ENCODE data around the gene RAB11FIP3.

The RAB11FIP3 gene

DNA sequence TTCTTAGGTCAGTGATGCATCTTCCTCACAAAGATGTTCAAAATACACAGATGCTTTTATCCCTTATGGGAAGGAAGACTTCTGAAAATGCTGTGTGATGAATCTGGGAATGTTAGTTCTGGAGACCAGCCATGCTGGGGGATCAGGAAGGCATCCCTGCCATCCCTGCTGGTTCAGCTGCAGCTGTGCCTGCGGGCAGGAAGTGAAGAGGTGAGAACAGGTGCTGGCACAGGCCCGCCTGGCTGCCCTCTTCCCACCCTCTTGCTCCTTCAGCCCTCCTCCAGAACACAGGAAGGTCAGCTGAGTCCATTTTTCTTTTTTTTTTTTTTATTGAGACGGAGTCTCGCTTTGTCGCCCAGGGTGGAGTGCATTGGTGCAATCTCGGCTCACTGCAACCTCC lies 15.2 kb downstream of the RAB11FIP3 start:
- no peaks in the 10 kb centered on the region for H3K9me3 ChIP-seq (replicated peaks; ENCODE audit: low read length)
- H3K4me2 ChIP-seq (ENCODE audit: low read length): peak overlapping the region; percentile 19
- H3K4me3 ChIP-seq (ENCODE audit: low read length): no peak overlapping the region
- no peaks in the 10 kb centered on the region for H3K36me3 ChIP-seq (ENCODE audit: insufficient read depth, low read length)
- H3K9ac ChIP-seq (ENCODE audit: low read depth, low read length): no peak overlapping the region
- no peaks in the 10 kb centered on the region for H3K27me3 ChIP-seq (ENCODE audit: control insufficient read depth, insufficient read depth, low read length)
- peaks cover 25% of the 10 kb centered on the region for H3K4me1 ChIP-seq (ENCODE audit: control insufficient read depth, insufficient read depth, low read length)

DNA sequence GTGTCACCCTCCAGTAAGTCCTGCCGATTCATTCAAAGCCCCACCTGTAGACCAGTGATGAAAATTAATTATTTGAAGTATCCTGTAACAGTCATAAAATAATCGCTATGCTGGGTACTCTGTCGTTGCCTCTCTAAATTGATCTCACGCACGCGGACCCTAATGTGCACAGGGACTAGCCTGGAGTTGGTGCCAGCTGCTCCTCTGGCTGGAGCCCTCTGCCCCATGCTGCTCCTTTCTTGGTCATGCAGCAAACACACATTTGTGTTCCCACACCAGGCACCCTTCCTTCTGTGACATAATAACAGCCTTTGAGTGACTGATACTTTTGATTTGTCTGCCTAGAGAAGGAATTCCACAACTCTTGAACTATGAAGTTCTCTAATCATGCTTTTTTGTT lies 16.0 kb downstream of the RAB11FIP3 start:
- Histone ChIP-seq H3K9me3 (replicated peaks; ENCODE audit: low read length) (no peaks in the 10 kb centered on the region), H3K27me3 (ENCODE audit: control insufficient read depth, insufficient read depth, low read length) (no peaks in the 10 kb centered on the region), H3K9ac (ENCODE audit: low read depth, low read length) (no peak overlapping the region), H3K4me2 (ENCODE audit: low read length) (no peak overlapping the region), H3K4me1 (ENCODE audit: control insufficient read depth, insufficient read depth, low read length) (peaks cover 19% of the 10 kb centered on the region), H3K36me3 (ENCODE audit: insufficient read depth, low read length) (no peaks in the 10 kb centered on the region), H3K4me3 (ENCODE audit: low read length) (no peak overlapping the region)

DNA sequence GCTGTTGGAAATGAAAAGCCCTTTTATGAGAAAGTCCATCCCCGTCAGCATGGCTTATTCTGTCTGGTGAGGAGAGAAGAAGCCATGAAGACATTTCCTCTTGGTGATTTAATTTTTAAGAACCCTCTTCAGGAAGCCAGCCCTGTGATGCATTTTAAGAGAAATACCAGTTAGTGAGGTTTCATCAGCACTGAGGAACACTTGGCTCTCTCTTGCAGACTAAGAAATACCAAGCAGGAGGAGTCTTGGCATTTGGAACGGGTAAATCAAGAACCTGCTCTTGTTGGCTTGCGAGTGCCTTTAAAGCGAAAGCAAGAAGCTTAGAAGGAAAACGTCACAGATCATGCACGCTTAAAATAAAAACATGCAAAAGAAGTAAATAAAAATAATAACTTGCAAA lies 17.5 kb downstream of the RAB11FIP3 start:
- H3K4me1 ChIP-seq (ENCODE audit: control insufficient read depth, insufficient read depth, low read length): peaks cover 19% of the 10 kb centered on the region
- no peak overlapping the region for H3K4me3 ChIP-seq (ENCODE audit: low read length)
- no peak overlapping the region for H3K9ac ChIP-seq (ENCODE audit: low read depth, low read length)
- no peaks in the 10 kb centered on the region for H3K27me3 ChIP-seq (ENCODE audit: control insufficient read depth, insufficient read depth, low read length)
- H3K9me3 ChIP-seq (replicated peaks; ENCODE audit: low read length): no peaks in the 10 kb centered on the region
- H3K36me3 ChIP-seq (ENCODE audit: insufficient read depth, low read length): no peaks in the 10 kb centered on the region
- H3K4me2 ChIP-seq (ENCODE audit: low read length): peak overlapping the region; percentile 2

DNA sequence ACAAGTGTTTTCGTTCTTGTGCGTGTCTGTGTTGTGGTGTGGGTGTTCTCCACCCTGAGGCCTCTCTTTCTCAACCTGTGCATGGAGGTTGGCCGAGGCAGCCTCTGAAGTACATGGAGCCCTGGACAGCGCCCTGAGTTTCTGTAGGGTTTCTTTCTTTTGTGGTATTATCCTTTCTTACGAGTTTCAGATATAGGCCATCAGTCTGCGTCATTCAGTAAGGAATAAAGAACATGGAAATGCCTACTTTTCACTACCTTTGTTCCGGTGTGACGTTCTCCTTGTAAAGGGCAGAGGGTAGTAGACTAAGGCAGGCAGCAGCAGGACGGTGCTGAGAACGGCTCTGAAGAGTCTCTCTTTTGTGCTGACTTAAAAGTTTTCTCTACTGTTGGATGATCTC lies 18.6 kb downstream of the RAB11FIP3 start:
- Histone ChIP-seq H3K27me3 (ENCODE audit: control insufficient read depth, insufficient read depth, low read length) (no peaks in the 10 kb centered on the region), H3K9ac (ENCODE audit: low read depth, low read length) (no peak overlapping the region), H3K4me1 (ENCODE audit: control insufficient read depth, insufficient read depth, low read length) (peaks cover 19% of the 10 kb centered on the region), H3K4me2 (ENCODE audit: low read length) (no peak overlapping the region), H3K9me3 (replicated peaks; ENCODE audit: low read length) (no peaks in the 10 kb centered on the region), H3K36me3 (ENCODE audit: insufficient read depth, low read length) (no peaks in the 10 kb centered on the region), H3K4me3 (ENCODE audit: low read length) (no peak overlapping the region)

DNA sequence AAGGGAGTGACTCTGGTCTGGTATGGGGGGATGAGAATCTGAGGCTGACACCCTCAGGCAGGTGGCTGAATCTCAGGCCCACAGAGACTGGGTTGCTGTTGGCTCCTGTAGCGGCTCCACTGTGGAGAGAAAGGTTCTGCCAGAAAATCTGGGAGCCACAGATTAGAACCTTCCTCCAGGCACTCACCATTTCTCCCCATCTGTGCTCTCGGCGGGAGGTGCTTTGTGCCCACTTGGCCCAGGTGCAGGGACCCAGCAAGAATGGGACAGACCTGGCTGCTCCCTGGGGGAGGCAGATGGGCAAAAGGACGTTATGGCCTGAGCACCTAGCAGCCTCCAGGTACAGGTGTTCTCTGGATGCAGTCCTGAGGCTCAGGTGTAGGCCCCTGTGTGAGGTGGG lies 20.1 kb downstream of the RAB11FIP3 start:
- no peak overlapping the region for H3K4me3 ChIP-seq (ENCODE audit: low read length)
- peaks cover 15% of the 10 kb centered on the region for H3K4me1 ChIP-seq (ENCODE audit: control insufficient read depth, insufficient read depth, low read length)
- no peaks in the 10 kb centered on the region for H3K27me3 ChIP-seq (ENCODE audit: control insufficient read depth, insufficient read depth, low read length)
- H3K9ac ChIP-seq (ENCODE audit: low read depth, low read length): no peak overlapping the region
- no peak overlapping the region for H3K4me2 ChIP-seq (ENCODE audit: low read length)
- H3K9me3 ChIP-seq (replicated peaks; ENCODE audit: low read length): no peaks in the 10 kb centered on the region
- no peaks in the 10 kb centered on the region for H3K36me3 ChIP-seq (ENCODE audit: insufficient read depth, low read length)

DNA sequence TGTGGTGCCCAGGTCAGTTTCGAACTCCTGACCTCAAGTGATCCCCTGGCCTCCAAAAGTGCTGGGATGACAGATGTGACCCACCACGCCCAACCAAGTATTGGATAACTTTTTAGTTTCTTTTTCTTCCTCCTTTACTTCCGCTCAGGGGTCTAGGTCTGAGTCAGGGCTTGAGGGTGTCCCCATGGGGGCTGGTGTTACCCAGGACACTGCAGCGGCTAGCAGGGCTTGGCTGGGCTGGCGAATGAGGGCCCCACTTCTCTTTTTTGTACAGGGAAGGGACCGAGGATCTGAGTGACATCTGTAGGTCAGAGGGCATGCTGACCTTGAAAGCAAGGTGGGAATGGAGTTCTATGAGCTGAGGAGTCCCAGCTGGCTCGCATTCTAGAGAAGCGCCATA lies 24.9 kb downstream of the RAB11FIP3 start:
- Histone ChIP-seq H3K9ac (ENCODE audit: low read depth, low read length) (no peak overlapping the region), H3K4me1 (ENCODE audit: control insufficient read depth, insufficient read depth, low read length) (no peaks in the 10 kb centered on the region), H3K4me3 (ENCODE audit: low read length) (no peak overlapping the region), H3K27me3 (ENCODE audit: control insufficient read depth, insufficient read depth, low read length) (no peaks in the 10 kb centered on the region), H3K36me3 (ENCODE audit: insufficient read depth, low read length) (peaks cover under 1% of the 10 kb centered on the region), H3K9me3 (replicated peaks; ENCODE audit: low read length) (no peaks in the 10 kb centered on the region), H3K4me2 (ENCODE audit: low read length) (no peak overlapping the region)

DNA sequence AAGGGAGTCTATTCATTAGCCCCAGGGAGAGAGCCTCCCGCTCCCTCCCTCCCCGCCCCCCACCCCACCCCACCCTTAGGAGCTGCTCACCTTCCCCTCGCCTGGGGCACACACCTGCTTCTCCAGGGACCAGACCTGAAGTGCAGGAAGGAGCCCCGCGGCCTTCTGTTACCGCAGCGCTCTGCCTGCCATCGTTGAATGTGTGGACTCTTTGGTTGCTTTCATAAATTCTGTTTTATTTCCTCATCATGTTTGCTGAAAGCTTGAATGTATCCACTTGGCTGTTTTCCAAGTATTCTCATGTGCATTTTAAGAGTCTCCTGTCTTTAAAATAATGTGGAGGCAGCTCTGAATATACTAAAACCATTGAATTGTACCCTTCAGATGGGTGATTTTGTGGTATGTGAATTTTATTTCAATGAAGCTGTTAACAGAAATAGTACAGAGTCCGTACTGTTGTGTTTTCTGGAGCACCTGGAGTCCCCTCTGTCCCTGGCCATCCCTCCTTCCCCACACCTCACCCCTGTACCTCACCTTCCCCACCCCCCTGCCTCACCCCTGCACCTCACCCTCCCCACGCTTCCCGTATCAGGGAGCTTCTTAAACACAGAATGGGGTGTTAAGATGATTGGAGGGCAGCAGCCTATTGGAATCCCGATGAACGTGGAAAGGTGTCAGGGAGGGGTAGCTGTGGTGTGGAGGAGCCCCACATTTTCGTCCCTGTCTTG lies 25.5 kb downstream of the RAB11FIP3 start:
- Histone ChIP-seq H3K9me3 (replicated peaks; ENCODE audit: low read length) (no peaks in the 10 kb centered on the region), H3K9ac (ENCODE audit: low read depth, low read length) (no peak overlapping the region), H3K4me2 (ENCODE audit: low read length) (no peak overlapping the region), H3K36me3 (ENCODE audit: insufficient read depth, low read length) (peaks cover 3% of the 10 kb centered on the region), H3K4me1 (ENCODE audit: control insufficient read depth, insufficient read depth, low read length) (no peaks in the 10 kb centered on the region), H3K27me3 (ENCODE audit: control insufficient read depth, insufficient read depth, low read length) (no peaks in the 10 kb centered on the region), H3K4me3 (ENCODE audit: low read length) (no peak overlapping the region)

DNA sequence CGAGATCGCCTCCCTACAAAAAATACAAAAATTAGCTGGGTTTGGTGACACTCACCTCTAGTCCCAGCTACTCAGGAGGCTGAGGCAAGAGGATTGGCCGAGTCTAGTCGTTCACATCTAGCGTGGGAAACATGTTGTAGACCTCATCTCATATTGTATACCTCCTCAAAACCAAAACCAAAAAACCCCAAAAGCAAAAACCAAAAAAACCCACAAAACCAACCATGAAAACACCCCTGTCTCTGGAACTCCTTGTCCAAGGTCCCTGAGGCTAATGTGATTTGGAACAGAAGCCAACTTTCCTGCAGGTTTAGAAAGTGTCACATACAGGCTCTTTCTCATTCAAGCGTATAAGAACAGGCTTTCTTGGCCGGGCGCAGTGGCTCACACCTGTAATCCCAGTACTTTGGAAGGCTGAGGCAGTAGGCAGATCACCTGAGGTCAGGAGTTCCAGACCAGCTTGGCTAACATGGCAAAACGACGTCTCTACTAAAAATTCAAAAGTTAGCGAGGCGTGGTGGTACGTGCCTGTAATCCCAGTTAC lies 29.0 kb downstream of the RAB11FIP3 start:
- Histone ChIP-seq H3K4me2 (ENCODE audit: low read length) (no peak overlapping the region), H3K36me3 (ENCODE audit: insufficient read depth, low read length) (peaks cover 3% of the 10 kb centered on the region), H3K27me3 (ENCODE audit: control insufficient read depth, insufficient read depth, low read length) (no peaks in the 10 kb centered on the region), H3K9me3 (replicated peaks; ENCODE audit: low read length) (no peaks in the 10 kb centered on the region), H3K4me1 (ENCODE audit: control insufficient read depth, insufficient read depth, low read length) (peaks cover 18% of the 10 kb centered on the region), H3K4me3 (ENCODE audit: low read length) (no peak overlapping the region), H3K9ac (ENCODE audit: low read depth, low read length) (no peak overlapping the region)

DNA sequence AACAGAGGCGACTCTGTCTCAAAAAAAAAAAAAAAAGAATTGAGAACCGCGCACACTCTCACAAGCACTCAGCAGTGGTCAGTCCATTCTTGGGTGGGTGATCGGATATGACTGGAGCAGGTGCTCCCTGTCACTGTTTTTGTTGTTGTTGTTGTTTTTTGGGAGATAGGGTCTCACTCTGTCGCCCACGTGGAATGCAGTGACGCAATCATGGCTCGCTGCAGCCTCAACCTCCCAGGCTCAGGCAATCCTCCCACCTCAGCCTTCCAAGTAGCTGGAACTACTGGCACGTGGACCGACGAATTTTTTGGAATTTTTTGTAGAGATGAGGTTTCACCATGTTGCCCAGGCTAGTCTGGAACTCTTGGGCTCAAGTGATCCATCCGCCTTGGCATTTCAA lies 30.0 kb downstream of the RAB11FIP3 start:
- Histone ChIP-seq H3K4me1 (ENCODE audit: control insufficient read depth, insufficient read depth, low read length) (peaks cover 18% of the 10 kb centered on the region), H3K9ac (ENCODE audit: low read depth, low read length) (no peak overlapping the region), H3K4me3 (ENCODE audit: low read length) (no peak overlapping the region), H3K4me2 (ENCODE audit: low read length) (no peak overlapping the region), H3K36me3 (ENCODE audit: insufficient read depth, low read length) (peaks cover 3% of the 10 kb centered on the region), H3K27me3 (ENCODE audit: control insufficient read depth, insufficient read depth, low read length) (no peaks in the 10 kb centered on the region), H3K9me3 (replicated peaks; ENCODE audit: low read length) (no peaks in the 10 kb centered on the region)

DNA sequence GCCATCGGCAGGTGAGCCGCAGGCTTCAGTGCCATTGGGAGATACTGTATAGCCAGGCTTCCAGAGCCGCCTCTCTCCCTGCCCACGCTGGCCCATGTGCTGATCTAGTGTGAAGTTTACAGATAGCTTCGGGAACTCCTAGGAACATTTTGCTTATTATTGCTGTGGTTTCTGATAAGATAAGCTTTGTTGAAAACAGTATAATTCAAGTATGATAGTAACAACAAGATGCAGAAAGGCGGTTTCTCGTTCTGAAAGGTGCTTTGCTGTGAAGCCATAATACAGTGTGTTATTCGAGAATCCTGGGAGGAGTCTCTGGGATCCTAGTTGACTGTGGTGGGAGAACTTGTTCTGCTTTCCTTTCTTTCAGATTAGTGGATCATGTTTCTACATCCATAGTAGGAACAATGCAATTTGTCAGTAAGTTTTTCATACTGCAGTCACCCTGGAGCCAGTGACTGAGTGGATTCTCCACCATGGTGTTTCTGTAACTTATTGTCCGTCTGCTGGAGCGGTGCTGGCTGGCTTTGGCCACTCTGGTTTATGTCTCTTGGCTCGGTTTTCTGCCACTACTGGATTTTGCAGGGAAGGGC lies 31.5 kb downstream of the RAB11FIP3 start:
- H3K27me3 ChIP-seq (ENCODE audit: control insufficient read depth, insufficient read depth, low read length): no peaks in the 10 kb centered on the region
- peak overlapping the region; percentile 8 for H3K9ac ChIP-seq (ENCODE audit: low read depth, low read length)
- no peaks in the 10 kb centered on the region for H3K9me3 ChIP-seq (replicated peaks; ENCODE audit: low read length)
- peaks cover 18% of the 10 kb centered on the region for H3K4me1 ChIP-seq (ENCODE audit: control insufficient read depth, insufficient read depth, low read length)
- no peak overlapping the region for H3K4me3 ChIP-seq (ENCODE audit: low read length)
- peak overlapping the region; percentile 39 for H3K4me2 ChIP-seq (ENCODE audit: low read length)
- H3K36me3 ChIP-seq (ENCODE audit: insufficient read depth, low read length): peaks cover 15% of the 10 kb centered on the region

DNA sequence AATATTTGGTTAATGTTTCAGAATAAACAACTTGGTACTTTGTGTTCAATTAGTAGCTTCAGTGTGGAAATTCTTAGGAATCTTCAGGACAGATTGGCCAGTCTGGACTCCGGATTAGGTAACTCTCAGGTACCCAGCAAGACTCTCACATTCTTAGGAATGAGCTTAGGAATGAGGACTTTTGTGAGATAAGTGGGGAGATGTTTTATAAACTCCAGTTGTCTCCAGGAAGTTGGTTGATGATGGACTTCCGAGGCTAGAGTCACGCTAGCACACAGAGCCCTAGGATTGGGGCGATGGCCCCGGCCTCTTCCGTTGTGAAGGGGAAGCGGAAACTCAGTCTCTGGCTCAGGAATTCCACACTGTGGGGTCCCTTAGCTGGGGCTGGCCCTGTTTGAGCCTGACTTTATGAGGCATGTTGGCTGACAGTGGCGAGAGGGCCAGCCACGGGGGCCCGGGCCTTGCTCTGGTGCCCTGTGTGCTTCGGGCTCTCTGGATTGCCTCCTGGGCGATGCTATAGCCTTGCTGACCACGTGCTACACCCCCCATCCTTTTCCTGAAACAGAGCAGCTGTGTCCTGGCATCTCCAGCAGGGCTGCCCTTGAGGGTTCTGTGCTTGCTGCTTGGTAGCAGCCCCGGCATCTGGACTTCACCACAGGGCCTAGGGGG lies 32.4 kb downstream of the RAB11FIP3 start:
- Histone ChIP-seq H3K4me1 (ENCODE audit: control insufficient read depth, insufficient read depth, low read length) (peaks cover 18% of the 10 kb centered on the region), H3K9me3 (replicated peaks; ENCODE audit: low read length) (no peaks in the 10 kb centered on the region), H3K4me2 (ENCODE audit: low read length) (peak overlapping the region; percentile 39), H3K4me3 (ENCODE audit: low read length) (no peak overlapping the region), H3K9ac (ENCODE audit: low read depth, low read length) (no peak overlapping the region), H3K36me3 (ENCODE audit: insufficient read depth, low read length) (peaks cover 19% of the 10 kb centered on the region), H3K27me3 (ENCODE audit: control insufficient read depth, insufficient read depth, low read length) (no peaks in the 10 kb centered on the region)
